Measurements from ENCODE around the gene AP3D1.

DNA sequence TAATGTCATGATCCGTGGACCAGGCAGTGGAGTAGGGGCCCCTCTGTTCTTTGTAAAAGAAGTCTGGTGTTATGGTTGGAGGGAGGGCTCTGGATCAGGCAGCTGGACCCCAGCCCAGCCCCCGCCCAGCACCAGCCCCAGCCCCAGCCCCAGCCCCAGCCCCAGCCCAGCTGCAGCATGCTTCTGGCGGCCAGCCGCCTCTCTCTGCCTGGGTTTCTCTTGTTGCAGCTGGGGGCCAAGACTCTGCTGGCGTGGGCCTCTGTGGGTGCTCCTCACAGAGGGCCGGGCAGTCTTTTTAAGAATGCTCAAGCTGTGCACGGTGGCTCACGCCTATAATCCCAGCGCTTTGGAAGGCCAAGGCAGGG, 30.2 kb upstream of the AP3D1 start:
- no peak for TF ChIP-seq REST (IDR thresholded peaks at IDR 0.05)
- no peak for TF ChIP-seq CTCF (IDR thresholded peaks at IDR 0.05; ENCODE audit: low read depth, low read length, missing input control)
- no peak for TF ChIP-seq RAD21 (IDR thresholded peaks at IDR 0.05)
- TF ChIP-seq EGR1 (IDR thresholded peaks at IDR 0.05; ENCODE audit: low read depth in 2 of 2): no peak
- TF ChIP-seq YY1 (IDR thresholded peaks at IDR 0.05): no peak
- no peak for TF ChIP-seq TAF1 (conservative IDR thresholded peaks at IDR 0.05)
- no peak for TF ChIP-seq JUND (IDR thresholded peaks at IDR 0.05)
- TF ChIP-seq SP1 (IDR thresholded peaks at IDR 0.05): no peak
- TF ChIP-seq, protein P1, sequence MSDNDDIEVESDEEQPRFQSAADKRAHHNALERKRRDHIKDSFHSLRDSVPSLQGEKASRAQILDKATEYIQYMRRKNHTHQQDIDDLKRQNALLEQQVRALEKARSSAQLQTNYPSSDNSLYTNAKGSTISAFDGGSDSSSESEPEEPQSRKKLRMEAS (IDR thresholded peaks at IDR 0.05): no peak
- TF ChIP-seq HNF4G (IDR thresholded peaks at IDR 0.05): no peak
- TF ChIP-seq HNF4A (conservative IDR thresholded peaks at IDR 0.05): no peak
- no peak for TF ChIP-seq GABPA (IDR thresholded peaks at IDR 0.05 in 1 of 2, conservative IDR thresholded peaks at IDR 0.05 in 1 of 2)
- TF ChIP-seq RXRA (IDR thresholded peaks at IDR 0.05): no peak
